CD4-positive, alpha-beta T cell treated with Interleukin-15 for 1 hour (primary cell): ENCODE data around the gene LIPC.

Source experiments
- DNase-seq: peaks from one replicate; pipeline ENCODE4 v3.0.0-alpha.2; 2020

LIPC gene

GRCh38 chr15:58522391-58522790 lies 90.6 kb downstream of the LIPC start:
- DNase-seq = no peak

GRCh38 chr15:58522865-58523264 lies 91.1 kb downstream of the LIPC start:
- no peak for DNase-seq

DNA sequence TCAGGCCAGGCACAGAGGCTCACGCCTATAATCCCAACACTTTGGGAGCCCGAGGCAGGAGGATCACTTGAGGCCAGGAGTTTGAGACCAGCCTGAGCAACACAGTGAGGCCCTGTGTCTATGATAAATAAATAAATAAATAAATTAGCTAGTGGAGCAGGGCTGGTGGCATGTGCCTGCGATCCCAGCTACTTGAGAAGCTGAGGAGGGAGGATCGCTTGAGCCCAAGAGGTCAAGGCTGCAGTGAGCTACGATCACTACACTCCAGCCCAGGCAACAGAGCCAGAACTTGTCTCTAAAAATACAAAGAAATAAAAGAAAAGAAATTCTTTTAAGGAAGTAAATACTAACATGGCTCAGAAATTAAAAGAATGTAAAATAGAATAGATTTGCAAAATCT lies 91.8 kb downstream of the LIPC start:
- DNase-seq = no peak

DNA sequence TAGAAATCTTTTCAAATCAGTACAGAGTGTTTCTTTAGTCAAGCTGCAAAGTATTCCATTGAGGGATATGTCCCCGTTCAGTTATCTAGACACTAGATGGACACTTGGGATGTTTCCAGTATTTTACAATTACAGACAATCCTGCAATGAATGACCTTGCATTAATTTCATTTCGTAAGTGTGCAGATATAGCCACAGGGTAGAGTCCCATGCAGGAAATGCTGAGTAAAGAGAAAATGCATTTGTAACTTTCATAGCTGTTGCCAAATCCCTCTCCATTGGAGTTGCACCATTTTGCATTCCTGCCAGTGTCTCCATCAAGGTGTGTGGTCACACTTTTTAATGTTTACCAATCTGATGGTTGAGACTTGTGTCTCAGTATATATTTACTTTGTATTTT lies 92.5 kb downstream of the LIPC start:
- DNase-seq = no peak

- DNase-seq = no peak
Measured at GRCh38 chr15:58525991-58526421, 94.2 kb downstream of the LIPC start.

DNA sequence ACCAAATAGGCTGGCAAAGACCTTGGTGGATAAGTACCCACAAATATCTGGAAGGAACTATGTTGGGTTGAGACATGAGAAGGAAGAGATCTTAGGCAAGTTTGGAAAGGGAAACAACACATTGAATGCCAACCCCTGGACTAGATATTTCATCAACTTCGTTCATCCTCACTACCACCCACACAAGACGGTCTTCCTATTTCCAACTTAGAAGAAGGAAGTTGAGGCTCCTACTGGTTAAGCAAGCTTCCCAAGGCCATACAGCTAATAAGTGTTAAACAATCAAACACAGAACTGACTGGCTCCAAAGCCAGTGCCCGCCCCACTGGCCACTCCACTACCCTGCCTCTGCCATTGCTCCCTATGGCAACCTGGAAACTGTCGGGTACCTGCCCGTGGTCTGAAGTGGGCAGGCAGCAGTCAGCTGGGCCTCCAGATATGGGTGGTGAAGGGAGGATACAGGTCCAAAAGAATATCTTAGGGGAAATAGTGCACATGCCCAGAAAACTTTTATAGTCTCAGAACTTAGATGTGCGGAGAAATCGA lies 94.9 kb downstream of the LIPC start:
- DNase-seq = no peak

DNA sequence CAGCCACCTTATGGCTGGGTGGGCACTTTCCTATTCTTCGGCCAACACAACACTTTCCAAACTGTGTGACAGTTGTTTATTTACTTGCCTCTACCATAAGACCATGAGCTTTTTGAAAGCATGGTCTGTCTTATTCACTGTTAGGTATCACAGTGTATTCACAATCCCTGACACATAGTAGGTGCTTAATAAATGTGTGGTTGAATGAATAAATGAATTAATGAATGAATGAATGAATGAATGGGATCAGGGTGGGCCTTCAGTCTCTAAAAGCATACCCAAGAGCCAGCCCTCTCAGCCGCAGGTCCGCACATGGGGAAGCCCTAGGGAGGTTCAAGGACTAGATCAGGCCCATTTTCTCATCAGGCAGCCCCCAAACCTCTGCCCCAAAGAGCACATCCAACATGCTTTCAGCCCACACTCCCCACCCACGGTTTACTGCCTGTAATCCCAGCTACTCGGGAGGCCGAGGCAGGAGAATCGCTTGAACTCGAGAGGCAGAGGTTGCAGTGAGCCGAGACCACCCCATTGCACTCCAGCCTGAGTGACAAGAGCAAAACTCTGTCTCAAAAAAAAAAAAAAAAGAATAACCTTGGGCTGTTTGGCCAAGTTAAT lies 95.9 kb downstream of the LIPC start:
- DNase-seq = no peak

- DNase-seq = no peak
Measured at GRCh38 chr15:58528188-58528870, 96.5 kb downstream of the LIPC start.

- DNase-seq = no peak
Measured at GRCh38 chr15:58529041-58529440, 97.2 kb downstream of the LIPC start.

- DNase-seq = no peak
Measured at GRCh38 chr15:58530056-58530590, 98.3 kb downstream of the LIPC start.

DNA sequence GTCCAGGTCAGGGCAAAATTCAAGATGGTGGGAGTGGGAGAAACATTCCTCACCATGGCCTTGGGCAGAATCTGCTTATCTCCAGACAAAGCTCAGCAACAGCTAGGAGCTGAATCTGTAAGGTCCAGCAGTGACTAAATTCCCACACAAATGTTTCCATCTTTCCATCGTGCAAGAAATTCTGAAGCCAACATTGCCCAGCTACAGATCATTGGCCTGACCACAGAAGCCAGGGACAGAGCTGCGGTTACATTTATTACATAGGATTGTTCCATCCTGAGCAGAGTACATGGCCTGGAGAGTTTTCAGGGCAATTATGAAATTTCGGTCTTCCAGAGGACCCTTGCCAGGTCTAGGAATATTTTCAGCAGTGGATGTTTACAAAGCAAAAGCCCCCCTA lies 100.3 kb downstream of the LIPC start:
- no peak for DNase-seq

DNA sequence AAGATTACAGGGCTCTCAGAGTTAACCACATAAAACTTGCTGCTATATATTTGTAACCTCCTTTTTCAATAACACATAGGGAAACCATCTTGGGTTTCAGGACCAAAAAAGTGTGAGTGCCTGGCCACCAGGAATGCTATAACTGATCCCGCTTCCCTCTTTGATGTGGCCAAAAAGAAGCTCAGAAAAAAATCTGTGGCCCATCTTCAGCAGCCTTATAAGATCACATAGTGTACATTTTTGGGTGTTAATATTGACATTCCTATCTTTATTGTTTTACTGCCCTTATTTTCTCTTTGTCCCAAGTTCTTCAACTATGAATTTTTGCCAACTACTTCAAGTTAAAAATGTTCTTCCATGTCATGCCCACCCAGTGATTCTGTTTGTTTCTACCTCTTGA lies 102.8 kb downstream of the LIPC start:
- no peak for DNase-seq

GRCh38 chr15:58535337-58535736 lies 103.5 kb downstream of the LIPC start:
- no peak for DNase-seq

GRCh38 chr15:58535894-58536293 lies 104.1 kb downstream of the LIPC start:
- DNase-seq = no peak

GRCh38 chr15:58536414-58536813 lies 104.6 kb downstream of the LIPC start:
- no peak for DNase-seq

GRCh38 chr15:58537033-58537432 lies 105.2 kb downstream of the LIPC start:
- no peak for DNase-seq

GRCh38 chr15:58538225-58538727 lies 106.5 kb downstream of the LIPC start:
- no peak for DNase-seq

DNA sequence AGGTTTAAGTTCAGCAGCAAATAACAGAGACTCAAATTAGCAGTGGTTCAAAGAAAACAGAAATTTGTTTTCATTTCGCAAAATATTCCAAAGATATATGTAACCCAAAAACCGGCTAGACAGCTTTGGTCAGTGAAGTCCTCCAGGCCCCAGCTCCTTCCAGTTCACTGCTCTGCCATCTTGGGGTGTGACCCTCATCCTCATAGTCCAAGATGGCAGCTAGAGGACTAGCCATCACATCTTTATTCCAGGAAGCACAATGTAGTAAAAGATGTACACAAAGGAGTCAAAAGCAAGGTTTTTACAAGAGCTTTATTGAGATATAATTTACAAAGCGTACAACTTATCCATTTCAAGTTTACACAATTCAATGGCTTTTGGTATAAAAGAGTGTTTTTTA lies 107.1 kb downstream of the LIPC start:
- no peak for DNase-seq

- DNase-seq = no peak
Measured at GRCh38 chr15:58539548-58539947, 107.8 kb downstream of the LIPC start.

GRCh38 chr15:58541410-58542087 lies 109.8 kb downstream of the LIPC start:
- no peak for DNase-seq

DNA sequence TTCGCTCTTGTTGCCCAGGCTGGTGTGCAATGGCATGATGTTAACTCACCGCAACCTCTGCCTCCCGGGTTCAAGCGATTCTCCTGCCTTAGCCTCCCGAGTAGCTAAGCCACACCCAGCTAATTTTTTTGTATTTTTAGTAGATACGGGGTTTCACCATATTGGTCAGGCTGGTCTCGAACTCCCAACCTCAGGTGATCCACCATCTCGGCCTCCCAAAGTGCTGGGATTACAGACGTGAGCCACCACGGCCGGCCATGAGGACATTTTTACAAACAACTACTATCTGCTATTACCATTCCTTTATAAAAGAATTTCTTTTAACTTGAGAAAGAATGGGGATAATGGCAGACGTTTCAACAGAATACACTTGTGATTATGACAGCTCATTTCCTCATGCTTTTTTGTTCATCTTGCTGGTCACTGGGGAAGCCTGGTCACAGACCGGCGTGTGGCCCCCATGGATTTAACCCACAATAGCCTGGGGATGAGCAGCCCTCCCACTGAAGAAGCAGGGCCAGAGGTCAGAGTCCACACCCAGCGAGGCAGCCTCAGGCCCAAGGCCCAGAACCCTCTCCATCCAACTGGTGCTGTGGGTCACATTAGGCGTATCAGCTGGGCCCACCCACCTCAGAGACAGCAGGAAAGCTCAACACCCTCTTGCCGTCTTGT lies 112.0 kb downstream of the LIPC start:
- no peak for DNase-seq

DNA sequence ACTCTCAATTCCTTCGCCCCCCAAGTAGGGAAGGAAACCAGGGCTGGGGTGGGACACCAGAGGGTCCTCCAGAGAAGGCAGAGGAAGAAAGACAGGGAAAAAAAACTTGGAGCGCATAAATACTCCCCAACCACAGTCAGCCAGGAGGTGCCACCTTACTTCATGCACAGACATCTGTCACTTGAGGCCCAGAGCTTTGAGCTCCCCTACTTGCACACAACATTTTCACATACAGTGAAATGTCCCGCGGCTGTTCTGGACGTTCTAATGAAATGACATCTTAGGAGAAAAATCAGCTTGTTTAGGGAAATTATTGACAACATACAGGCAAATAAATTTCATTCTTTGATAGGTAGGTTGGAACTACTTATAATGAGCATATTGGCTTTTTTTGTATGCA lies 113.0 kb downstream of the LIPC start:
- no peak for DNase-seq
